ENCODE data around the gene ATRAID. TPM values are rescaled to one million over a fixed set of nuclear protein-coding genes. Genes with fewer than 3 reads are reported as not detected.

ATRAID gene
- total RNA-seq, 6 experiments from 2014 or later = 30.7 to 65.8 (median 35.9) TPM

- Histone ChIP-seq H3K4me3 (peak overlapping the region; percentile 76 to 93 (median 79)), H3K36me3 (peaks cover 0 to 24% (median under 1%) of the 10 kb centered on the region in 4 donors), H3K27ac (peak overlapping the region; percentile 93 to 98 (median 97)), H3K9me3 (no peaks in the 10 kb centered on the region), H3K4me1 (peaks cover 0 to 20% (median 7%) of the 10 kb centered on the region in 4 donors), H3K27me3 (no peaks in the 10 kb centered on the region)
- TF ChIP-seq CTCF (IDR thresholded peaks at IDR 0.05) (no peak), POLR2A (IDR thresholded peaks at IDR 0.05) (no peak)
- intact Hi-C loops (cut with DNase I) = no loop called here
- peak in 2 of 4 donors; percentile 26 to 30 for ATAC-seq
- peak in 1 of 3 donors; percentile 89 for DNase-seq
- WGBS (ENCODE audit: insufficient coverage, low coverage, low lambda C conversion rate, missing lambda C conversion rate) = 3% methylated on average over 26 of the region's 48 CpGs
Observed at GRCh38 chr2:27211241-27211942, 449 bp upstream of the ATRAID start.

- WGBS (ENCODE audit: insufficient coverage, low coverage, low lambda C conversion rate, missing lambda C conversion rate) = 4% methylated on average over 33 of the region's 34 CpGs
- Histone ChIP-seq H3K36me3 (peaks cover 0 to 10% (median 0%) of the 10 kb centered on the region in 4 donors), H3K9me3 (no peaks in the 10 kb centered on the region), H3K4me3 (peak overlapping the region; percentile 76 to 93 (median 79)), H3K4me1 (peaks cover 0 to 24% (median 7%) of the 10 kb centered on the region in 4 donors), H3K27me3 (no peaks in the 10 kb centered on the region), H3K27ac (peak overlapping the region; percentile 93 to 98 (median 97))
- DNase-seq = peak in 1 of 3 donors; percentile 37
- intact Hi-C loops (cut with DNase I) = no loop called here
- no peak for TF ChIP-seq CTCF (IDR thresholded peaks at IDR 0.05)
- TF ChIP-seq POLR2A (IDR thresholded peaks at IDR 0.05) = no peak
- peak in 2 of 4 donors; percentile 2 to 6 for ATAC-seq
Observed at GRCh38 chr2:27212626-27213471, 1.0 kb downstream of the ATRAID start.

GRCh38 chr2:27214941-27215340, 3.1 kb downstream of the ATRAID start:
- intact Hi-C loops (cut with DNase I) = no loop called here
- Histone ChIP-seq H3K27ac (no peak overlapping the region), H3K36me3 (peaks cover 0 to 11% (median 2%) of the 10 kb centered on the region in 4 donors), H3K27me3 (no peaks in the 10 kb centered on the region), H3K4me3 (no peak overlapping the region), H3K4me1 (peaks cover 0 to 25% (median 7%) of the 10 kb centered on the region in 4 donors), H3K9me3 (no peaks in the 10 kb centered on the region)
- DNase-seq (no peak), ATAC-seq (no peak)
- 89% methylated on average over 3 of the region's 3 CpGs for WGBS (ENCODE audit: insufficient coverage, low coverage, low lambda C conversion rate, missing lambda C conversion rate)
- no peak for TF ChIP-seq POLR2A (IDR thresholded peaks at IDR 0.05)
- no peak for TF ChIP-seq CTCF (IDR thresholded peaks at IDR 0.05)

- Histone ChIP-seq H3K27me3 (no peaks in the 10 kb centered on the region), H3K4me1 (peaks cover 0 to 16% (median 3%) of the 10 kb centered on the region in 4 donors), H3K9me3 (no peaks in the 10 kb centered on the region), H3K27ac (peak overlapping the region in 2 of 3 donors; percentile 32 to 36), H3K4me3 (peak overlapping the region; percentile 63 to 75 (median 65)), H3K36me3 (peaks cover 0 to 11% (median 3%) of the 10 kb centered on the region in 4 donors)
- TF ChIP-seq CTCF (IDR thresholded peaks at IDR 0.05) (no peak), POLR2A (IDR thresholded peaks at IDR 0.05) (no peak)
- ATAC-seq (no peak), DNase-seq (peak in 1 of 3 donors; percentile 41)
- WGBS (ENCODE audit: insufficient coverage, low coverage, low lambda C conversion rate, missing lambda C conversion rate) = 93% methylated on average over 4 of the region's 13 CpGs
- intact Hi-C loops (cut with DNase I) = no loop called here
Observed at GRCh38 chr2:27216416-27217137, 4.7 kb downstream of the ATRAID start.
